PC-3 (cell line): Measurements from ENCODE around the gene CCDC88B. TPM values are rescaled to one million over a fixed set of nuclear protein-coding genes. Genes with fewer than 3 reads are reported as not detected.

ENCODE experiments used
- ATAC-seq: fragments of 200-7000 bp; cut with Tn5 transposase; 2 replicates; pipeline ENCODE4 v1.9.1; 2020; ENCODE audit warnings: mild to moderate bottlenecking, moderate library complexity
- BruUV-seq: library from RNA; stranded (reverse); fragments of 400-500 nt; replicated peaks from 2 replicates; lab custom pipeline; 2021; lab: Mats Ljungman, UMichigan
- CTCF ChIA-PET: fragments of 300-600 bp; sonication (Branson Sonifier 250); formaldehyde crosslinking; loops from one replicate; lab custom pipeline; 2022; ENCODE audit warnings: antibody characterized with exemption; lab: Charles Lee
- POLR2A ChIA-PET: fragments of 300-600 bp; sonication (Branson Sonifier 250); formaldehyde crosslinking; loops from one replicate; lab custom pipeline; 2022; ENCODE audit warnings: antibody characterized with exemption; ENCODE audit not compliant: unreplicated experiment; lab: Charles Lee
- DNase-seq: peaks from one replicate; pipeline ENCODE4 v3.0.0-alpha.2; 2015
- H2AFZ ChIP-seq: fragments of 300-600 bp; sonication (generic); 2 replicates; pipeline ENCODE4 v1.6.0; 2016; ENCODE audit warnings: antibody characterized with exemption, low read length
- H3F3A ChIP-seq: fragments of 300-600 bp; sonication (generic); one replicate; pipeline ENCODE4 v1.6.0; 2017; ENCODE audit warnings: antibody characterized with exemption, low read length, control low read depth, mild to moderate bottlenecking; ENCODE audit not compliant: unreplicated experiment
- H3K27ac ChIP-seq: fragments of 300-600 bp; sonication (generic); 2 replicates; pipeline ENCODE4 v1.5.1; 2016; ENCODE audit warnings: mild to moderate bottlenecking, low read length
- H3K27me3 ChIP-seq: fragments of 300-600 bp; sonication (generic); 2 replicates; pipeline ENCODE4 v1.6.1; 2016; ENCODE audit warnings: low read length, mixed read lengths
- H3K36me3 ChIP-seq: fragments of 300-600 bp; sonication (generic); 2 replicates; pipeline ENCODE4 v1.6.1; 2016; ENCODE audit warnings: low read depth, mixed run types, low read length, mixed read lengths
- H3K4me1 ChIP-seq: fragments of 300-600 bp; sonication (generic); 2 replicates; pipeline ENCODE4 v1.5.1; 2016; ENCODE audit warnings: low read length; ENCODE audit not compliant: insufficient read depth
- H3K4me2 ChIP-seq: fragments of 300-600 bp; sonication (generic); 2 replicates; pipeline ENCODE4 v1.6.0; 2016; ENCODE audit warnings: low read length
- H3K4me3 ChIP-seq: fragments of 300-600 bp; sonication (generic); 2 replicates; pipeline ENCODE4 v1.5.1; 2016; ENCODE audit warnings: mild to moderate bottlenecking, low read length, mixed read lengths
- H3K79me2 ChIP-seq: fragments of 300-600 bp; sonication (generic); 2 replicates; pipeline ENCODE4 v1.6.1; 2017; ENCODE audit warnings: low read length, mixed read lengths
- H3K9ac ChIP-seq: fragments of 300-600 bp; sonication (generic); 2 replicates; pipeline ENCODE4 v1.6.0; 2016; ENCODE audit warnings: mild to moderate bottlenecking, low read length
- H3K9me2 ChIP-seq: fragments of 300-600 bp; sonication (generic); replicated peaks from 2 replicates; pipeline ENCODE4 v1.6.1; 2016; ENCODE audit warnings: mixed run types, low read length, mixed read lengths
- H3K9me3 ChIP-seq: fragments of 300-600 bp; sonication (generic); 2 replicates; pipeline ENCODE4 v1.6.1; 2016; ENCODE audit warnings: low read length, mixed read lengths
- H4K20me1 ChIP-seq: fragments of 300-600 bp; sonication (generic); 2 replicates; pipeline ENCODE4 v1.6.1; 2016; ENCODE audit warnings: low read length, mixed read lengths
- EZH2 ChIP-seq: fragments of 300-600 bp; sonication (generic); IDR thresholded peaks from one replicate; pipeline ENCODE4 v1.6.1; 2017; ENCODE audit warnings: antibody characterized with exemption, mild to moderate bottlenecking, low read length; ENCODE audit not compliant: unreplicated experiment
- EZH2phosphoT487 ChIP-seq: fragments of 300-600 bp; sonication (generic); IDR thresholded peaks from 2 replicates; pipeline ENCODE4 v1.6.1; 2018; ENCODE audit warnings: mild to moderate bottlenecking, antibody characterized with exemption, low read length, borderline replicate concordance
- intact Hi-C: fragments of 100-400 bp; cut with micrococcal nuclease; formaldehyde crosslinking; loops from 2 replicates; pipeline ENCODE4 v1.9.0; 2023
- total RNA-seq: library from RNA; depleted of rRNA; stranded (reverse); fragments of >200 nt; gene quantifications from 2 replicates; pipeline ENCODE4 v1.2.3, GENCODE V29; 2014
- TF ChIP-seq, protein P1 (sequence below): fragments of 300-600 bp; sonication (generic); conservative IDR thresholded peaks from 2 replicates; pipeline ENCODE4 v1.5.1; 2017; ENCODE audit warnings: antibody characterized with exemption, low read depth, mild to moderate bottlenecking, low read length

Gene CCDC88B
- total RNA-seq, 1 experiment from 2014 or later = 21.0 TPM

DNA sequence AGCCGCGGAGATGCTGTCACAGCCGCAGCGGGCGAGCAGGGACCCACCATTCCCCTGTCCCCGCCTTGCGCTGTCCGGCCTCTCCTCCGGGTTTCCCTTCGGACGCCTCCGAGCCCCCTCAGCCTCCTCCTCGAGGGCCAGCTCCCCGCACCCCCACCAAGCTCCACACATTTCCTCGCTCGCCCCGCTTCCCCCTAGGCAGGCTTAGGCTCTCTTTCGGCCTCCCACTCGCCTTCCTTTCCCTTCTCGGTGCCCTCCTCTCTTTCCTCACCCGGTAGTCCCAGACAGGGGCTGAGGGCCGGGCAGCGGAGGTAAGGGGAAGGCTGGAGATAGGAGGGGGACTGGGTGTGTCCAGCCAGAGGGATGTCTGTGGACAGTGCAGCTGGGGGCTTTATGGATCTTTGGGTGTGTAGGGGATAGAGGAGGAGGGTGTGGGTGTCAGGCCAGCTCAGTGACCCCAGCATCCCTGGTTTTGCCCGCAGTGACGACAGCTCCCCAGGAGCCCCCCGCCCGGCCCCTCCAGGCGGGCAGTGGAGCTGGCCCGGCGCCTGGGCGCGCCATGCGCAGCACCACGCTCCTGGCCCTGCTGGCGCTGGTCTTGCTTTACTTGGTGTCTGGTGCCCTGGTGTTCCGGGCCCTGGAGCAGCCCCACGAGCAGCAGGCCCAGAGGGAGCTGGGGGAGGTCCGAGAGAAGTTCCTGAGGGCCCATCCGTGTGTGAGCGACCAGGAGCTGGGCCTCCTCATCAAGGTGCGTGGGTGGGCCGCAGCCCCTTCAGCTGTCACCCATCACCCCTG is 47.3 kb upstream of the CCDC88B start:
- ChIA-PET POLR2A (no interaction called here), CTCF (no interaction called here)
- peaks cover 20% of the 10 kb centered on the region for H3K27me3 ChIP-seq
- H3K4me3 ChIP-seq = no peak overlapping the region
- 0 out of 2 replicates have a peak, but pooled peaks cover 2% of the 10 kb centered on the region for H3K79me2 ChIP-seq
- H2AFZ ChIP-seq = no peak overlapping the region
- H3K36me3 ChIP-seq = no peaks in the 10 kb centered on the region
- ATAC-seq (no peak), DNase-seq (no peak)
- no TSS peak for BruUV-seq
- TF ChIP-seq EZH2phosphoT487 (no peak), EZH2 (no peak)
- TF ChIP-seq, protein P1, sequence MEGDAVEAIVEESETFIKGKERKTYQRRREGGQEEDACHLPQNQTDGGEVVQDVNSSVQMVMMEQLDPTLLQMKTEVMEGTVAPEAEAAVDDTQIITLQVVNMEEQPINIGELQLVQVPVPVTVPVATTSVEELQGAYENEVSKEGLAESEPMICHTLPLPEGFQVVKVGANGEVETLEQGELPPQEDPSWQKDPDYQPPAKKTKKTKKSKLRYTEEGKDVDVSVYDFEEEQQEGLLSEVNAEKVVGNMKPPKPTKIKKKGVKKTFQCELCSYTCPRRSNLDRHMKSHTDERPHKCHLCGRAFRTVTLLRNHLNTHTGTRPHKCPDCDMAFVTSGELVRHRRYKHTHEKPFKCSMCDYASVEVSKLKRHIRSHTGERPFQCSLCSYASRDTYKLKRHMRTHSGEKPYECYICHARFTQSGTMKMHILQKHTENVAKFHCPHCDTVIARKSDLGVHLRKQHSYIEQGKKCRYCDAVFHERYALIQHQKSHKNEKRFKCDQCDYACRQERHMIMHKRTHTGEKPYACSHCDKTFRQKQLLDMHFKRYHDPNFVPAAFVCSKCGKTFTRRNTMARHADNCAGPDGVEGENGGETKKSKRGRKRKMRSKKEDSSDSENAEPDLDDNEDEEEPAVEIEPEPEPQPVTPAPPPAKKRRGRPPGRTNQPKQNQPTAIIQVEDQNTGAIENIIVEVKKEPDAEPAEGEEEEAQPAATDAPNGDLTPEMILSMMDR = no peak
- intact Hi-C loops = no loop called here
- H3K4me1 ChIP-seq = peaks cover 8% of the 10 kb centered on the region
- H3K27ac ChIP-seq = no peak overlapping the region
- H4K20me1 ChIP-seq = no peaks in the 10 kb centered on the region
- H3K9me2 ChIP-seq = no peaks in the 10 kb centered on the region
- no peak overlapping the region for H3K9ac ChIP-seq
- H3K4me2 ChIP-seq = no peak overlapping the region
- H3K9me3 ChIP-seq = no peaks in the 10 kb centered on the region
- no peaks in the 10 kb centered on the region for H3F3A ChIP-seq

DNA sequence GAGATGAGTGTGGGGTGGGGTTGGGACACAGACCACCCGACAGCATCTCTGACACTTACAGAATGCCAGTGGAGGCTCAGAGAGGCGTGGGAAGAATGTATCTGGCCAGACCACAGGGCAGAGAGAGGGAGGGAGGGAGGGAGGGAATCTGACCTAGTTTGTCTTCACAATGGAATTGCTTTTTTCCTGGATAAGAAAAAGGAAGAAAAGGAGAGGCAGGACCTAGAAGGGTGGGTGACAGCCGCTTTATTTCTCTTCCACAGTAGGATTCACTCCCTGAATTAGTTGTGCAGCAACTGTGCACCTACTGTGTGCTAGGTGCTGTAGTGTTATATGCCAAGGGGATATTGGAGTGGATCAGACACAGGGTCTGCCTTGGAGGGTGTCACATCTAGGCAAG is 45.2 kb upstream of the CCDC88B start:
- intact Hi-C loops = no loop called here
- no TSS peak for BruUV-seq
- Histone ChIP-seq H3K4me2 (no peak overlapping the region), H3K9me3 (no peaks in the 10 kb centered on the region), H3K27me3 (peaks cover 29% of the 10 kb centered on the region), H3K4me3 (no peak overlapping the region), H3K4me1 (peaks cover 11% of the 10 kb centered on the region), H3K36me3 (no peaks in the 10 kb centered on the region), H3K9me2 (no peaks in the 10 kb centered on the region), H3F3A (no peaks in the 10 kb centered on the region), H3K9ac (no peak overlapping the region), H3K27ac (no peak overlapping the region), H4K20me1 (no peaks in the 10 kb centered on the region), H3K79me2 (no peaks in the 10 kb centered on the region), H2AFZ (no peak overlapping the region)
- CTCF ChIA-PET = no interaction called here
- ATAC-seq (no peak), DNase-seq (no peak)
- POLR2A ChIA-PET = no interaction called here
- TF ChIP-seq EZH2phosphoT487 (no peak), EZH2 (no peak)
- TF ChIP-seq, protein P1 = no peak

DNA sequence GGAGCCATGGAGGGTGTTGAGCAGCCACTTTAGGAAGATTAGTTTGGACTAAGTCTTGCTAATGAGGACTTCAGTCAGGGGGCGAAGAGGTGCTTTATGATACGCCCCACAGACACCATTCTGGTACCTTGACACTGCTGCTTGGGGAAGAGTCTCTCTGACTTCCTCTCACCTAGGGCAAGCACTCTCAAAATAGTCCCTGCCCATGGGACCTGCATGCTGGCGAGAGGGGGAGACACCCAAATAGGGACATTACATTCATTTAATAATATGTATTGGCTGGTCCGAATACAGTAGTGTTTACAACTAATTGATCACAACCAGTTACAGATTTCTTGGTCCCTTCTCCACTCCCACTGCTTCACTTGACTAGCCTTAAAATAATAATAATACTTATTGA is 44.2 kb upstream of the CCDC88B start:
- no peaks in the 10 kb centered on the region for H3F3A ChIP-seq
- no peak overlapping the region for H3K27ac ChIP-seq
- no peak overlapping the region for H3K4me3 ChIP-seq
- H3K79me2 ChIP-seq = no peaks in the 10 kb centered on the region
- H3K9me3 ChIP-seq = no peaks in the 10 kb centered on the region
- H3K9ac ChIP-seq = no peak overlapping the region
- POLR2A ChIA-PET = interaction anchor here (0.6 kb wide), 1 partner anchor 44 kb away, joined by 4 read pairs; no protein-coding TSS in a partner anchor
- TF ChIP-seq EZH2 = no peak
- no peak for TF ChIP-seq EZH2phosphoT487
- TF ChIP-seq, protein P1 = no peak
- intact Hi-C loops = no loop called here
- H3K4me1 ChIP-seq = peaks cover 21% of the 10 kb centered on the region
- H3K4me2 ChIP-seq = no peak overlapping the region
- H3K27me3 ChIP-seq = peaks cover 37% of the 10 kb centered on the region
- no peaks in the 10 kb centered on the region for H3K36me3 ChIP-seq
- no peaks in the 10 kb centered on the region for H4K20me1 ChIP-seq
- ATAC-seq = no peak
- H2AFZ ChIP-seq = no peak overlapping the region
- no TSS peak for BruUV-seq
- CTCF ChIA-PET = interaction anchor here (0.9 kb wide), 1 partner anchor 19 kb away, joined by 8 read pairs; no protein-coding TSS in a partner anchor
- H3K9me2 ChIP-seq = no peaks in the 10 kb centered on the region
- no peak for DNase-seq
